Peyer's patch (tissue), 4 donors: ENCODE data around the gene THADA. TPM values are rescaled to one million over a fixed set of nuclear protein-coding genes. Genes with fewer than 3 reads are reported as not detected.

Experiments
- DNase-seq, 3 donors: peaks; one replicate each; pipeline ENCODE4 v3.0.0-alpha.2; 2017 to 2019
- H3K27ac ChIP-seq, 4 donors: fragments of 200-600 bp; sonication (generic); one replicate each; pipeline ENCODE4 v1.5.1; 2016 to 2019
- H3K27me3 ChIP-seq, 2 donors: fragments of 200-600 bp; sonication (generic); one replicate each; pipeline ENCODE4 v1.5.1; 2019
- H3K36me3 ChIP-seq, 3 donors: fragments of 200-600 bp; sonication (generic); one replicate each; pipeline ENCODE4 v1.5.1; 2016 to 2019
- H3K4me1 ChIP-seq, 4 donors: fragments of 200-600 bp; sonication (generic); one replicate each; pipeline ENCODE4 v1.5.1; 2016 to 2019
- H3K4me3 ChIP-seq, 4 donors: fragments of 200-600 bp; sonication (generic); 1 replicate in 3 of 4; 2 replicates in 1 of 4; pipeline ENCODE4 v1.5.1; 2016 to 2019; ENCODE audit warnings: mild to moderate bottlenecking in 1 of 4
- H3K9me3 ChIP-seq, 4 donors: fragments of 200-600 bp; sonication (generic); one replicate each; pipeline ENCODE4 v1.5.1; 2016 to 2019; ENCODE audit warnings: mild to moderate bottlenecking in 1 of 4
- CTCF ChIP-seq, 6 experiments: fragments of 450-650 bp in 4 of 6; fragments of 200-600 bp in 2 of 6; sonication (generic) in 1 of 6; IDR thresholded peaks; one replicate each; pipeline ENCODE4 v1.5.1; 2017 to 2019; ENCODE audit warnings: antibody characterized with exemption in 6 of 6, mild to moderate bottlenecking in 3 of 6, moderate library complexity in 1 of 6
- POLR2A ChIP-seq, 2 donors: fragments of 450-650 bp; IDR thresholded peaks; one replicate each; pipeline ENCODE4 v1.5.1; 2017; ENCODE audit warnings: antibody characterized with exemption in 2 of 2, mild to moderate bottlenecking in 2 of 2, moderate library complexity in 2 of 2
- total RNA-seq, 4 donors: library from RNA; depleted of rRNA; stranded (reverse); fragments of >200 nt; gene quantifications; one replicate each; pipeline ENCODE4 v1.1.0, GENCODE V29; 2016

The THADA gene
- total RNA-seq, 4 donors from 2014 or later, result 19.3 to 76.7 (median 26.3) TPM

GRCh38 chr2:43307973-43308372 lies 287.9 kb downstream of the THADA start:
- Histone ChIP-seq H3K9me3 (no peaks in the 10 kb centered on the region), H3K27ac (no peak overlapping the region), H3K4me3 (no peak overlapping the region), H3K4me1 (peaks cover 0 to 5% (median 0%) of the 10 kb centered on the region in 4 donors), H3K36me3 (no peaks in the 10 kb centered on the region), H3K27me3 (no peaks in the 10 kb centered on the region)
- TF ChIP-seq CTCF (IDR thresholded peaks at IDR 0.05) (no peak), POLR2A (IDR thresholded peaks at IDR 0.05) (no peak)
- DNase-seq, result no peak

DNA sequence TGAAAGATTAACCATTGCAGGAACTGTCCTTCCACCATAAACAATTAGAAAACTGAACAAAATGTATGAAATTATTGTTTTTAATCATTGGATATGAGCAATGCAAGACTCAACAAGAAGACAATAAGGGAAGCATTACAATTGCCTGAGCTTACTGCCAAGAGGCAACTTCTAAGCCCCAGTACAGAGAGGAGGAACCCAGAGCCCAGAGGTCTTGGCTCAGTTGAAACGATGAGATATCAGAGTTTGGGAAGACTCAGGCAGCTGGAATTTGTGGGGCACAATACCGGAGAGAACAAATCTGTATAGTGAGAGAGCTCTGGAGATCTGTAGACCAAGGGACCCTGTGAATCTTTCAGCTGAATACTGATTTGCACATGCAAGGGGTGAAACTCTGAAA lies 288.8 kb downstream of the THADA start:
- Histone ChIP-seq H3K4me1 (peaks cover 0 to 4% (median 0%) of the 10 kb centered on the region in 4 donors), H3K27me3 (no peaks in the 10 kb centered on the region), H3K4me3 (no peak overlapping the region), H3K27ac (no peak overlapping the region), H3K9me3 (no peaks in the 10 kb centered on the region), H3K36me3 (no peaks in the 10 kb centered on the region)
- TF ChIP-seq CTCF (IDR thresholded peaks at IDR 0.05) (no peak), POLR2A (IDR thresholded peaks at IDR 0.05) (no peak)
- no peak for DNase-seq

- Histone ChIP-seq H3K4me3 (no peak overlapping the region), H3K4me1 (peaks cover 0 to 4% (median 0%) of the 10 kb centered on the region in 4 donors), H3K9me3 (no peaks in the 10 kb centered on the region), H3K27me3 (no peaks in the 10 kb centered on the region), H3K27ac (peak overlapping the region in 3 of 4 donors; percentile 60 to 77 (median 68)), H3K36me3 (no peaks in the 10 kb centered on the region)
- no peak for DNase-seq
- TF ChIP-seq POLR2A (IDR thresholded peaks at IDR 0.05), result no peak
- TF ChIP-seq CTCF (IDR thresholded peaks at IDR 0.05), result no peak
Measured at GRCh38 chr2:43306197-43306596, 289.6 kb downstream of the THADA start.

- Histone ChIP-seq H3K27ac (peak overlapping the region in 3 of 4 donors; percentile 60 to 77 (median 68)), H3K4me1 (peaks cover 0 to 4% (median 0%) of the 10 kb centered on the region in 4 donors), H3K36me3 (no peaks in the 10 kb centered on the region), H3K4me3 (no peak overlapping the region), H3K27me3 (no peaks in the 10 kb centered on the region), H3K9me3 (no peaks in the 10 kb centered on the region)
- TF ChIP-seq CTCF (IDR thresholded peaks at IDR 0.05), result no peak
- no peak for TF ChIP-seq POLR2A (IDR thresholded peaks at IDR 0.05)
- peak in 1 of 3 donors; percentile 70 for DNase-seq
Measured at GRCh38 chr2:43305517-43305916, 290.3 kb downstream of the THADA start.

- DNase-seq, result no peak
- TF ChIP-seq CTCF (IDR thresholded peaks at IDR 0.05) (peak in 1 of 6 experiments; percentile 13), POLR2A (IDR thresholded peaks at IDR 0.05) (no peak)
- H3K27me3 ChIP-seq, result no peaks in the 10 kb centered on the region
Measured at GRCh38 chr2:43305012-43305411, 290.8 kb downstream of the THADA start.

DNA sequence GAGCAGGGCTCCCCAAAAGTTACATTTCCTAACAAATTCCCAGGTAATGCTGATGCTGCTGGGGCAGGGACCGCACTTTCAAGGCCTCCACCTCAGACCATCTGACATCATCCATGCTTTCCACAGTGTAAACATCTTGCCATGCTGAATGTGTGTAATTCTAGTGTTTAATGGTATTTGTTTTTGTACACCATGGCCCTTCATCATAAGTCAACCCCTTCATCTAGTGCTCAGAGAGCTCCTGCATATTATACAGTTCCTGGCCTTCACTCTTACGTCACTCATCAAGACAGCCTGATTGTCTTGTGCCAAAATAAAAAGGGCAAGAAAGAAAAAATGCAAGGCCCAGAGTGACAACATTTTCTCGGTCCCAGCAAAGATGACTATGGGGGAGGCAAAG lies 291.9 kb downstream of the THADA start:
- H3K4me3 ChIP-seq, result no peak overlapping the region
- no peak for TF ChIP-seq POLR2A (IDR thresholded peaks at IDR 0.05)
- TF ChIP-seq CTCF (IDR thresholded peaks at IDR 0.05), result no peak
- no peaks in the 10 kb centered on the region for H3K36me3 ChIP-seq
- no peaks in the 10 kb centered on the region for H3K9me3 ChIP-seq
- peak overlapping the region in 2 of 4 donors; percentile 31 to 68 for H3K27ac ChIP-seq
- no peak for DNase-seq
- H3K4me1 ChIP-seq, result peaks cover 0 to 4% (median 0%) of the 10 kb centered on the region in 4 donors
- H3K27me3 ChIP-seq, result no peaks in the 10 kb centered on the region

More at GRCh38 chr2:43305012-43305411, 290.8 kb downstream of the THADA start:
- H3K27ac ChIP-seq, result peak overlapping the region; percentile 43 to 77 (median 64)
- H3K4me3 ChIP-seq, result no peak overlapping the region
- no peaks in the 10 kb centered on the region for H3K9me3 ChIP-seq
- no peaks in the 10 kb centered on the region for H3K36me3 ChIP-seq
- peaks cover 0 to 4% (median 0%) of the 10 kb centered on the region in 4 donors for H3K4me1 ChIP-seq
